ENCODE data around the gene FTH1. TPM values are rescaled to one million over a fixed set of nuclear protein-coding genes. Genes with fewer than 3 reads are reported as not detected.

Gene FTH1
- total and polyA plus RNA-seq, 2 of the 4 experiments (the other 2 are of a cell fraction) = 344 to 2,516 TPM

DNA sequence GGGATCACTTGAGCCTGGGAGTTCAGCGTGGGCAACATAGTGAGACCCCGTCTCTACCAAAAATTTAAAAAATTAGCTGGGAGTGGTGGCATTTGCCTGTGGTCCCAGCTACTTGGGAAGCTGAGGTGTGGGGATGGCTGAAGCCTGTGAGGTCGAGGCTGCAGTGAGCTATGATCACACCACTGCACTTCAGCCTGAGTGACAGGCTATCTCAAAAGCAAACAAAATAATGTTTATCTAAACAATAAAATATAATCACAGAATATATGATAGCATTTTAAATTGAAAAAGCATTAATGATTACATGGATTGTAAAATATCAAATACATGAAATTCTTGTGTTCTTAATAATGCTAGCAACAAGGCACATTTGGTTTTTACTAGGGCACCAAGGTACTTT, 14.6 kb downstream of the FTH1 start:
- DNase-seq = no peak
- no CpG with 5 or more reads among the region's 3 CpGs for WGBS, 2 experiments (ENCODE audit: extremely low coverage in 2 of 2, insufficient read length in 1 of 2)
- no peaks in the 10 kb centered on the region for H4K20me1 ChIP-seq (ENCODE audit: insufficient read depth, low read length)
- H3K4me3 ChIP-seq (ENCODE audit: insufficient read depth, low read depth, low read length) = no peak overlapping the region
- no peak overlapping the region for H3K4me2 ChIP-seq (ENCODE audit: low read depth, low read length)
- no peak for ATAC-seq (ENCODE audit: low read depth)
- no peak overlapping the region for H3K18ac ChIP-seq (ENCODE audit: low read depth, low read length)
- H2BK120ac ChIP-seq (ENCODE audit: low read depth, low read length) = no peak overlapping the region
- no peaks in the 10 kb centered on the region for H3K9me3 ChIP-seq (ENCODE audit: control insufficient read depth, insufficient read depth, low read length)
- no TSS peak for BruUV-seq (replicated peaks)
- H4K91ac ChIP-seq (ENCODE audit: insufficient read depth, low read depth, low read length) = no peak overlapping the region
- H3K14ac ChIP-seq (replicated peaks; ENCODE audit: low read depth, low read length) = no peak overlapping the region
- POLR2A ChIA-PET (ENCODE audit: unreplicated experiment) = no interaction called here
- no peak overlapping the region for H3K9ac ChIP-seq (ENCODE audit: low read depth, low read length)
- H3K27me3 ChIP-seq (ENCODE audit: control insufficient read depth, insufficient read depth, low read length) = no peaks in the 10 kb centered on the region
- no peak overlapping the region for H3K4ac ChIP-seq (ENCODE audit: low read depth, low read length)
- peaks cover 10% of the 10 kb centered on the region; the same call in 1 of the 2 replicates for H3K36me3 ChIP-seq (ENCODE audit: control insufficient read depth, insufficient read depth, low read length)
- in situ Hi-C loops (cut with MboI; ENCODE audit: low sequenced_read_pairs) = loop anchor here (5.0 to 10.0 kb wide), 2 partner anchors 122 to 156 kb away; no protein-coding TSS in a partner anchor
- peaks cover 20% of the 10 kb centered on the region for H3K9me1 ChIP-seq (ENCODE audit: insufficient read depth, low read length)
- no peak overlapping the region for H2BK20ac ChIP-seq (ENCODE audit: low read depth, low read length)
- dilution Hi-C loops (cut with HindIII; ENCODE audit: low sequenced_read_pairs, unreplicated experiment) = no loop called here
- no peak for TF ChIP-seq BHLHE40 (IDR thresholded peaks at IDR 0.05; ENCODE audit: low read depth, low read length)
- H3K56ac ChIP-seq (ENCODE audit: extremely low read depth, insufficient read depth, low read length) = no peak overlapping the region
- CTCF ChIA-PET = interaction anchor here (1.8 kb wide), 1 partner anchor 129 kb away, joined by 11 read pairs; no protein-coding TSS in a partner anchor
- H4K8ac ChIP-seq (ENCODE audit: low read depth in 2 of 2, low read length in 2 of 2) = no peak overlapping the region
- H2AK9ac ChIP-seq (replicated peaks; ENCODE audit: low read depth, low read length, poor library complexity) = no peak overlapping the region
- no peak overlapping the region for H3K23ac ChIP-seq (ENCODE audit: low read depth, low read length)
- peaks cover 16% of the 10 kb centered on the region for H3K4me1 ChIP-seq (ENCODE audit: control insufficient read depth, insufficient read depth, low read length)
- H2AFZ ChIP-seq (replicated peaks; ENCODE audit: low read length, poor library complexity) = no peak overlapping the region
- no peak overlapping the region for H2BK5ac ChIP-seq (ENCODE audit: low read depth, low read length, poor library complexity, severe bottlenecking)
- H4K5ac ChIP-seq (ENCODE audit: low read depth, low read length) = no peak overlapping the region
- no peak overlapping the region for H2BK15ac ChIP-seq (ENCODE audit: low read depth, low read length)
- H2AK5ac ChIP-seq (ENCODE audit: low read depth, low read length) = no peak overlapping the region
- intact Hi-C loops (cut with micrococcal nuclease) = no loop called here
- peaks cover 0 to 26% of the 10 kb centered on the region in 2 experiments; a peak in 3 of 4 replicates for H3K79me1 ChIP-seq (ENCODE audit: low read depth in 1 of 2, low read length in 2 of 2)
- H3K27ac ChIP-seq (ENCODE audit: insufficient read depth, low read length) = no peak overlapping the region

Measured in IMR-90 (cell line).